ENCODE data around the gene ROCK2.

DNA sequence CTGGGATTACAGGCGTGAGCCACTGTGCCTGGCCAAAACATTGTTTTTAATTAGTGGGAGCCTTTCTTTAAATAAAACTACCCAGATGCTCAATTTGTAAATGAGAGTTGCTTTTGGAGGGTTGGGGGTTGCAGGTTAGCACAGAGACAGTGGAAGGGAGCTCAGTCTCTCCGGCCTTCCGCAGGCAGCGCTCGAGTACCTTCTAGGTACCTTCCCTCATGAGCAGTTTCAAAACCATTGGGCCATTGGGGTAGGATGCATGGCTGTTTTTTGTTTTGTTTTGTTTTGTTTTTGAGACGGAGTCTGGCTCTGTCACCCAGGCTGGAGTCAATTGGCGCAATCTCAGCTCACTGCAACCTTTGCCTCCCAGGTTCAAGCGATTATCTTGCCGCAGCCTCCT is 170.2 kb downstream of the ROCK2 start:
- TF ChIP-seq, protein P1, sequence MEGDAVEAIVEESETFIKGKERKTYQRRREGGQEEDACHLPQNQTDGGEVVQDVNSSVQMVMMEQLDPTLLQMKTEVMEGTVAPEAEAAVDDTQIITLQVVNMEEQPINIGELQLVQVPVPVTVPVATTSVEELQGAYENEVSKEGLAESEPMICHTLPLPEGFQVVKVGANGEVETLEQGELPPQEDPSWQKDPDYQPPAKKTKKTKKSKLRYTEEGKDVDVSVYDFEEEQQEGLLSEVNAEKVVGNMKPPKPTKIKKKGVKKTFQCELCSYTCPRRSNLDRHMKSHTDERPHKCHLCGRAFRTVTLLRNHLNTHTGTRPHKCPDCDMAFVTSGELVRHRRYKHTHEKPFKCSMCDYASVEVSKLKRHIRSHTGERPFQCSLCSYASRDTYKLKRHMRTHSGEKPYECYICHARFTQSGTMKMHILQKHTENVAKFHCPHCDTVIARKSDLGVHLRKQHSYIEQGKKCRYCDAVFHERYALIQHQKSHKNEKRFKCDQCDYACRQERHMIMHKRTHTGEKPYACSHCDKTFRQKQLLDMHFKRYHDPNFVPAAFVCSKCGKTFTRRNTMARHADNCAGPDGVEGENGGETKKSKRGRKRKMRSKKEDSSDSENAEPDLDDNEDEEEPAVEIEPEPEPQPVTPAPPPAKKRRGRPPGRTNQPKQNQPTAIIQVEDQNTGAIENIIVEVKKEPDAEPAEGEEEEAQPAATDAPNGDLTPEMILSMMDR (IDR thresholded peaks at IDR 0.05), result no peak
- no peak for TF ChIP-seq EP300 (IDR thresholded peaks at IDR 0.05)
- TF ChIP-seq POLR2A (IDR thresholded peaks at IDR 0.05; ENCODE audit: low read depth), result no peak
- no peak for TF ChIP-seq POLR2AphosphoS5 (IDR thresholded peaks at IDR 0.05)
